Hepatocyte (in vitro differentiated cells): ENCODE measurements around the gene SEBOX.

Experiments used
- CTCF ChIP-seq: fragments of 200-600 bp; sonication (generic); IDR thresholded peaks from 2 replicates; pipeline ENCODE4 v1.5.1; 2016; ENCODE audit warnings: antibody characterized with exemption, mild to moderate bottlenecking; ENCODE audit not compliant: poor library complexity
- EZH2 ChIP-seq: fragments of 200-600 bp; sonication (generic); IDR thresholded peaks from 2 replicates; pipeline ENCODE4 v1.6.1; 2016; ENCODE audit warnings: antibody characterized with exemption, mild to moderate bottlenecking, borderline replicate concordance
- EZH2phosphoT487 ChIP-seq: fragments of 200-600 bp; sonication (generic); IDR thresholded peaks from one replicate; pipeline ENCODE4 v1.6.1; 2018; ENCODE audit warnings: antibody characterized with exemption, mild to moderate bottlenecking, low read depth, moderate library complexity; ENCODE audit not compliant: unreplicated experiment, severe bottlenecking

DNA sequence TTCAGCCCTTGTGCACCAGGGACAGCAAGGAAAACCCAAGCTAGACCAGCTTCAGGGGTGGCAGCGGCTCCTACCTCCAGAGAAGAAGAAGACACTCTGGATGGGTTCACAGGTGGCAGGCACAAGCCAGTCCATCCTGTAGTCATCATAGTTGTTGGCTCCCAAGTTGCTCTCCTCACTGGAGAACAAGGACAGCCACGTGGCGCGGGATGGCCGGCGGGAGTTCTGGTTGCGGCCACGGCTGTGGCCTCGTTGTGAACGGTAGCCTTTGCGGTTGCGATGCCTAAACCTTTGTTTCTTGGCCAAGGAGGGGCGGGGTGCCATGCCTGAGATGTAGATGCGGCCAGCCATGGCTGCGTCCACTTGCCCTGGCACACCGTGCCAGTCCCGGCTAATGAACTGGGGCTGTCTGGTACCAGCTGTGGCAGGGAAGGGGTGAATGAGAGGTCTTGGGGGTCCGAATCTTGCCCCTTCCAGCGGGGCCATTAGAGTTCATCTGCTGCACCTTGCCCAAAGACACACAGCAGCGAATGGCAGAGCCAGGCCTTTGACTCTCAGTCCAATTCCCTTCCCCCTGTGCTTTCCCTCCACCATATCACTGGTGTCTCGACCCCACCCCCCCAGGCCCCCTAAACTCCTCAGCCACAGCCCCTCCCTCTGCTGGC lies 2.8 kb upstream of the SEBOX start:
- no peak for TF ChIP-seq CTCF
- TF ChIP-seq EZH2, result no peak
- no peak for TF ChIP-seq EZH2phosphoT487
